ENCODE results near the gene CREB5.

The CREB5 gene

DNA sequence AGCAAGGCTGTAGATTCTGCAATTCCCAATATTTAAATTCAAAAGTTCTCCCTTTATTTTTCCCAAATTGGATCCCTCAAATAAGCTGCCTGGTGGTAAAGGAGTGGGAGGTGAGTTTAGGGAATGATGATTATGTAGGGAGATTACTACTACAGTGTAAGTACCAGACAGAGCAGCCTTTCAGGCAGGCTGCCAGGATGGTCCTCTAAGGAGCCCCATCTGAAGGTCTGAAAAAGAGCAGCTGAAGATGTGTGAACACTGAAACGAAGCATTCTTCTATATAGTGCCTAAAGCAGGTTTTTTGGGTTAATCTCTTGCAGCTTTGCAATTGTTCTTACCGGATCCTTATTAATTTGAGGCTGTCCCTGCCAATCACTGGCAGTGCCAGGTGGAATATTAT is 84.7 kb downstream of the CREB5 start:
- no peak overlapping the region for H3K4me3 ChIP-seq (ENCODE audit: low read length)
- DNase-seq (ENCODE audit: low read depth) = no peak
- TF ChIP-seq, protein P1, sequence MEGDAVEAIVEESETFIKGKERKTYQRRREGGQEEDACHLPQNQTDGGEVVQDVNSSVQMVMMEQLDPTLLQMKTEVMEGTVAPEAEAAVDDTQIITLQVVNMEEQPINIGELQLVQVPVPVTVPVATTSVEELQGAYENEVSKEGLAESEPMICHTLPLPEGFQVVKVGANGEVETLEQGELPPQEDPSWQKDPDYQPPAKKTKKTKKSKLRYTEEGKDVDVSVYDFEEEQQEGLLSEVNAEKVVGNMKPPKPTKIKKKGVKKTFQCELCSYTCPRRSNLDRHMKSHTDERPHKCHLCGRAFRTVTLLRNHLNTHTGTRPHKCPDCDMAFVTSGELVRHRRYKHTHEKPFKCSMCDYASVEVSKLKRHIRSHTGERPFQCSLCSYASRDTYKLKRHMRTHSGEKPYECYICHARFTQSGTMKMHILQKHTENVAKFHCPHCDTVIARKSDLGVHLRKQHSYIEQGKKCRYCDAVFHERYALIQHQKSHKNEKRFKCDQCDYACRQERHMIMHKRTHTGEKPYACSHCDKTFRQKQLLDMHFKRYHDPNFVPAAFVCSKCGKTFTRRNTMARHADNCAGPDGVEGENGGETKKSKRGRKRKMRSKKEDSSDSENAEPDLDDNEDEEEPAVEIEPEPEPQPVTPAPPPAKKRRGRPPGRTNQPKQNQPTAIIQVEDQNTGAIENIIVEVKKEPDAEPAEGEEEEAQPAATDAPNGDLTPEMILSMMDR (conservative IDR thresholded peaks at IDR 0.05; ENCODE audit: low read length) = no peak

DNA sequence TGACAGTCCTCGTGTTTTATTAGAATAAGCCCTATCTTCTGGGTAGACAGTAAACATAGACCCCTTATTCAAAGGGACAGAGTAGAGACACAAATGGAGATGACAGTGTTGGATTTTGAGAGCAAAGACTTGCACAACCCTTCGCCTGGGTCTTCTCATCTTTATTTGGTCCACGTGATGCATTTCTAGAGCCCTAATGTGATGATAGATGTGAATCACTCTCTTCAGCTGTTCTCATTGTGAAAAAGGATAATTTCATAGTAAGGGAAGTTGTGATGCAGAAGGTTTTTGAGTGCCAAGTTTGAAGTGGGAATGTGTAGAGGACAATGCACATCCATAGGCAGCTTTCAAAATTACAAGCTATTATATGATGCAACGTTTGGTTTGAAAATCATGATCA is 86.3 kb downstream of the CREB5 start:
- TF ChIP-seq, protein P1 (conservative IDR thresholded peaks at IDR 0.05; ENCODE audit: low read length) = no peak
- no peak for DNase-seq (ENCODE audit: low read depth)
- H3K4me3 ChIP-seq (ENCODE audit: low read length) = no peak overlapping the region

DNA sequence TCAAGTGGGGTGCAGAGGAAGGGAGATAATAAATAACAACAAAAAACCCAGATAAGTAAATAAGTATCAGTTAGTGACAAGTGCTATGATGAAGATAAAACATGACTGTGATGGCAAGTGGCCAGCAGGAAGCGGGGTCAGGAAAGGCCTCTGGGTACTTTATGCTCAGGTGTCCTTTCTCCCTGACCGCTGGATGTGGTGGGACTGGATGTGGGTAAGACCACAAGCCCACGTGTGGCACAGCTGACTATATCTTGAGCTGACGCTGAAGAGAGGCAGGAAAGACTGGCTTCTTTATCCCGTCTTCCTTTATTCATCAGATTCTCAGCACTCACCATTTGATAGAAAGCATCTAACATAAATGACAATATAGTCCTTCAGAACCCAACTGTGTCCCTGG is 87.8 kb downstream of the CREB5 start:
- no peak for DNase-seq (ENCODE audit: low read depth)
- no peak overlapping the region for H3K4me3 ChIP-seq (ENCODE audit: low read length)
- TF ChIP-seq, protein P1 (conservative IDR thresholded peaks at IDR 0.05; ENCODE audit: low read length) = no peak

DNA sequence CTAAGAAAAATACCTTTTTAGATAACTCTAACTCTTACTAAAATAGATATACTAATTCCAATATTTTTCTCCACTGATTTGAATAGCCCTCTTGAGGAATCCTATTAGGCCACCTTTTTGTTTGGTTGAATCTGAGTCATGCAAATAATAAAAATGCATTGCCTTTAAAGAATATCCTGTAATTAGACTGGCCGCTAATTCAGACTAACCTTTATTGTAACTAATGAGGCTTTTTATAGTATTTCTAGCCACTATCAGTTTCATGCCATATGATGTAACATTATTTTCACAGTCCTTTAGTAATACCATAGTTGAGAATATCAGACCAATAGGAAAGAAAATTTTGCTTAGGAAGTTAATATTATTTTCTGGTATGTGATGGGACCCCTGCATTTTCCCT is 90.1 kb downstream of the CREB5 start:
- no peak overlapping the region for H3K4me3 ChIP-seq (ENCODE audit: low read length)
- TF ChIP-seq, protein P1 (conservative IDR thresholded peaks at IDR 0.05; ENCODE audit: low read length) = no peak
- no peak for DNase-seq (ENCODE audit: low read depth)

DNA sequence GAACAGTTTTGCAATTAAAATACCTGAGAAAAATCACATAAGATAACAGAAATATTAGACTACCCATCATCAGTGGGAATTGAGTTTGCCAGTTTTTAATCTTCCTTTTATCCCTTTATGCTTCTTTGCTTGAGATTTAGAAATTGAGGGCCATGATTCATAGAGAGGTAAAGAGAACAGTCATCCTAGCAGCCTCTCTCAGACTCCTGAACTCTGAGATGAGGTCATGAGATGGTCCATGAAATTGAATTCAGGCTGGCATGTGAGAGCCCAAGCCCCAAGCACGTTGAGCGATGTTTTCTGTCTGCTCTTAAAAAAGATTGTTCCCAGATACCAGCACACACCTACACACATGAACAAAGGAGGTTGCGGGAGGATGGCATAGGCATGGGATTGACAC is 91.1 kb downstream of the CREB5 start:
- DNase-seq (ENCODE audit: low read depth) = no peak
- no peak overlapping the region for H3K4me3 ChIP-seq (ENCODE audit: low read length)
- TF ChIP-seq, protein P1 (conservative IDR thresholded peaks at IDR 0.05; ENCODE audit: low read length) = no peak

DNA sequence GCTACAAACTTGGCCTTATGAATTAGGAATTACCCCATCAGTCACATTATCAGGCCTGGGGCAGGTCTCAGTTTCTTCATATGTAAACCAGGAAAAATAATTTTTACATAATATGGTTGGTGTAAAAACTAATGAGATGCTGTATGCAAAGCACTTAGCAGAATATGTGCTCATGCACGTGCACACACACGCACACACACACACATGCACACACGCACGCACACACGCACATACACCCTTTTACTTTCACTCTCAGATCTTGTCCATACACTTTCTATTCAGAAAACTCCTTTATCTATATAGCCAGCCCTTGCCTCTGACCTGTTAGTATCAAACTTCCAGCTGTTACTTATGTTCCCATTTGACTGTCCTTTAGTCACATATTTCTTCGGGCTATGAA is 92.7 kb downstream of the CREB5 start:
- no peak overlapping the region for H3K4me3 ChIP-seq (ENCODE audit: low read length)
- no peak for DNase-seq (ENCODE audit: low read depth)
- TF ChIP-seq, protein P1 (conservative IDR thresholded peaks at IDR 0.05; ENCODE audit: low read length) = no peak

DNA sequence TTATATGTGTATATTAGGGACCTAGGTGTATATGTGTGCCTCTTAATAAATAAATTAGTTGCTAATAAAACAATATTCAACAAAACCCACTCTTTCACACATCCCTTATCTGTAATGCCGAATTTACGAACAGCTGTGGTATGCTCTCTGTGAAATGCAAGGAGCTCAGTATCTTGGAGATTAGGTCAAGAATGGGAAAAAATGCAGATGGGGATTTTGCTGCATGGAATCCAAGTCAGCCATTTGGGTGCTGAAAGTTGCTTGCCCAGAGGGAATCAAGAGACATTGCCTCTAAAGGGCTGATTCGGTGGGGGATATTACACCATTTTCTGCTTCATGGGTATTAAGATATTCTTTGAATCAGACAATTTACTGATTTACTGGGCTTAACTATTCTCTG is 93.5 kb downstream of the CREB5 start:
- H3K4me3 ChIP-seq (ENCODE audit: low read length) = no peak overlapping the region
- TF ChIP-seq, protein P1 (conservative IDR thresholded peaks at IDR 0.05; ENCODE audit: low read length) = no peak
- DNase-seq (ENCODE audit: low read depth) = no peak
